Daoy (cell line): ENCODE measurements around the gene ZNF500. TPM values are rescaled to one million over a fixed set of nuclear protein-coding genes. Genes with fewer than 3 reads are reported as not detected.

Experiments
- DNase-seq: peaks from one replicate; pipeline ENCODE4 v3.0.0-alpha.2; 2015; ENCODE audit warnings: low read depth
- total RNA-seq: library from RNA; depleted of rRNA; stranded (reverse); fragments of >200 nt; shearing (Covaris generic); gene quantifications from 2 replicates; pipeline ENCODE4 v1.2.3, GENCODE V29; 2014; rRNA removed

The ZNF500 gene
- total RNA-seq, 1 experiment from 2014 or later = 6.4 TPM

- DNase-seq = no peak
Observed at GRCh38 chr16:4704913-4705312, 62.0 kb downstream of the ZNF500 start.

GRCh38 chr16:4704491-4704890 is 62.5 kb downstream of the ZNF500 start:
- no peak for DNase-seq

GRCh38 chr16:4703906-4704305 is 63.1 kb downstream of the ZNF500 start:
- DNase-seq = no peak

GRCh38 chr16:4702466-4702808 is 64.5 kb downstream of the ZNF500 start:
- DNase-seq = no peak

GRCh38 chr16:4701791-4702465 is 65.0 kb downstream of the ZNF500 start:
- no peak for DNase-seq

GRCh38 chr16:4700997-4701743 is 65.8 kb downstream of the ZNF500 start:
- no peak for DNase-seq

- DNase-seq = no peak
Observed at GRCh38 chr16:4700380-4700996, 66.5 kb downstream of the ZNF500 start.

- DNase-seq = no peak
Observed at GRCh38 chr16:4699046-4699556, 67.9 kb downstream of the ZNF500 start.

- no peak for DNase-seq
Observed at GRCh38 chr16:4698321-4699045, 68.5 kb downstream of the ZNF500 start.

Other genes with a start within 250 kb of the ZNF500 start
- 9.7 and 11.9 TPM in 2 replicates for gene CDIP1, start 228.4 kb downstream of the ZNF500 start, total RNA-seq
- gene C16orf96, start 210.8 kb downstream of the ZNF500 start, total RNA-seq = not detected in 2 replicates
- gene UBALD1, start 152.3 kb downstream of the ZNF500 start, total RNA-seq = 10.2 and 16.3 TPM in 2 replicates
- 8.4 and 26.1 TPM in 2 replicates for gene MGRN1, start 142.3 kb downstream of the ZNF500 start, total RNA-seq
- 26.7 and 42.4 TPM in 2 replicates for gene NUDT16L1, start 73.6 kb downstream of the ZNF500 start, total RNA-seq
- 18.8 and 19.7 TPM in 2 replicates for gene ANKS3, start 32.9 kb downstream of the ZNF500 start, total RNA-seq
- gene DNAAF8, start 32.6 kb downstream of the ZNF500 start, total RNA-seq = 0.74 and 1.6 TPM in 2 replicates
- not detected in 2 replicates for gene SEPTIN12, start 21.2 kb upstream of the ZNF500 start, total RNA-seq
- not detected in 2 replicates for gene SMIM22, start 28.2 kb upstream of the ZNF500 start, total RNA-seq
- 7.6 and 8.3 TPM in 2 replicates for gene ROGDI, start 35.5 kb upstream of the ZNF500 start, total RNA-seq
- gene GLYR1, start 80.1 kb upstream of the ZNF500 start, total RNA-seq = 23.7 and 25.7 TPM in 2 replicates
- gene UBN1, start 80.3 kb upstream of the ZNF500 start, total RNA-seq = 19.9 and 21.7 TPM in 2 replicates
- gene PPL, start 170.0 kb upstream of the ZNF500 start, total RNA-seq = 0.06 and 0.27 TPM in 2 replicates
- gene SEC14L5, start 191.2 kb upstream of the ZNF500 start, total RNA-seq = 0.40 TPM in 1 of 2 replicates, not detected in the other